H1 (cell line): Measurements from ENCODE around the gene ATP23. TPM values are rescaled to one million over a fixed set of nuclear protein-coding genes. Genes with fewer than 3 reads are reported as not detected.

Source experiments
- CTCF ChIA-PET: fragments of 300-600 bp; sonication (Branson Sonifier 250); formaldehyde crosslinking; loops from one replicate; lab custom pipeline; 2021; ENCODE audit not compliant: partially characterized antibody; lab: Charles Lee
- POLR2A ChIA-PET: fragments of 300-600 bp; sonication (Branson Sonifier 250); formaldehyde crosslinking; loops from one replicate; lab custom pipeline; 2021; ENCODE audit warnings: inconsistent platforms; ENCODE audit not compliant: partially characterized antibody; lab: Charles Lee
- DNase-seq, 2 experiments: peaks; one replicate each; pipeline versions ENCODE4 v3.0.0 to v3.0.0-alpha.2; 2010 to 2022; ENCODE audit warnings: low spot score in 2 of 2, low read depth in 1 of 2, mixed read lengths in 1 of 2
- FAIRE-seq: peaks from 2 replicates; lab custom pipeline; 2011; peaks lifted over from hg19 to GRCh38; lab: Jason Lieb, UNC
- H2AFZ ChIP-seq: 2 replicates; pipeline ENCODE4 v1.8.1; 2012; ENCODE audit warnings: low read length, inconsistent platforms
- H2AK5ac ChIP-seq: 2 replicates; pipeline ENCODE4 v1.6.1; 2013; ENCODE audit warnings: low read depth, low read length
- H2BK120ac ChIP-seq: replicated peaks from 2 replicates; pipeline ENCODE3; 2013; ENCODE audit warnings: low read depth, low read length, inconsistent platforms
- H2BK12ac ChIP-seq: 2 replicates; pipeline ENCODE4 v1.6.1; 2013; ENCODE audit warnings: low read depth, low read length
- H2BK15ac ChIP-seq: 2 replicates; pipeline ENCODE4 v1.6.1; 2013; ENCODE audit warnings: low read length
- H2BK20ac ChIP-seq: 2 replicates; pipeline ENCODE4 v1.6.1; 2013; ENCODE audit warnings: low read length
- H2BK5ac ChIP-seq: 2 replicates; pipeline ENCODE4 v1.6.1; 2013; ENCODE audit warnings: low read depth, low read length
- H3K14ac ChIP-seq: 2 replicates; pipeline ENCODE4 v1.6.1; 2013; ENCODE audit warnings: inconsistent platforms; ENCODE audit not compliant: insufficient read length
- H3K18ac ChIP-seq: 2 replicates; pipeline ENCODE4 v1.6.1; 2013; ENCODE audit warnings: low read length; ENCODE audit errors: extremely low read depth
- H3K23ac ChIP-seq: 2 replicates; pipeline ENCODE4 v1.6.1; 2013; ENCODE audit warnings: inconsistent platforms; ENCODE audit not compliant: insufficient read length
- H3K23me2 ChIP-seq: 2 replicates; pipeline ENCODE4 v1.6.1; 2013; ENCODE audit warnings: low read depth, low read length
- H3K27ac ChIP-seq: 2 replicates; pipeline ENCODE4 v1.6.1; 2011; ENCODE audit warnings: low read depth, low read length, inconsistent platforms
- H3K27me3 ChIP-seq, 4 experiments: replicated peaks in 1 of 4; 1 replicate in 1 of 4; 2 replicates in 3 of 4; pipeline versions ENCODE4 v1.6.1 to v1.8.1; 2011 to 2013; ENCODE audit warnings: low read length in 3 of 4, mild to moderate bottlenecking in 3 of 4, inconsistent platforms in 2 of 4, mixed read lengths in 2 of 4, moderate library complexity in 1 of 4; ENCODE audit not compliant: control insufficient read depth in 3 of 4, insufficient read depth in 3 of 4; ENCODE audit errors: extremely low read depth in 1 of 4
- H3K36me3 ChIP-seq, 4 experiments: 2 replicates each; pipeline versions ENCODE4 v1.6.1 to v1.8.1; 2011 to 2013; ENCODE audit warnings: mild to moderate bottlenecking in 4 of 4, low read length in 3 of 4, moderate library complexity in 2 of 4, control low read depth in 1 of 4, inconsistent platforms in 1 of 4; ENCODE audit not compliant: insufficient read depth in 4 of 4, control insufficient read depth in 2 of 4
- H3K4ac ChIP-seq: replicated peaks from 2 replicates; pipeline ENCODE3; 2013; ENCODE audit warnings: low read length, low read depth, mixed read lengths, inconsistent platforms; ENCODE audit not compliant: insufficient read length
- H3K4me1 ChIP-seq, 4 experiments: replicated peaks in 1 of 4; 1 replicate in 1 of 4; 2 replicates in 3 of 4; pipeline versions ENCODE4 v1.6.1 to v1.8.1; 2011 to 2013; ENCODE audit warnings: low read length in 3 of 4, inconsistent platforms in 2 of 4, mixed read lengths in 1 of 4; ENCODE audit not compliant: insufficient read depth in 4 of 4, control insufficient read depth in 3 of 4
- H3K4me2 ChIP-seq, 2 experiments: 2 replicates each; pipeline versions ENCODE4 v1.6.1 to v1.8.1; 2011 to 2013; ENCODE audit warnings: low read depth in 2 of 2, low read length in 2 of 2, control low read depth in 1 of 2, inconsistent platforms in 1 of 2, mild to moderate bottlenecking in 1 of 2; ENCODE audit not compliant: insufficient read depth in 1 of 2
- H3K4me3 ChIP-seq, 4 experiments: fragments of 200-600, 300-600 bp in 1 of 4; sonication (generic), shearing (Covaris generic), sonication (Bioruptor Twin) in 1 of 4; 2 replicates each; pipeline versions ENCODE4 v1.5.1 to v1.8.1; 2011 to 2016; ENCODE audit warnings: low read length in 4 of 4, low read depth in 3 of 4, control low read depth in 2 of 4, inconsistent platforms in 2 of 4, mild to moderate bottlenecking in 2 of 4, mixed read lengths in 1 of 4, moderate library complexity in 1 of 4; ENCODE audit not compliant: insufficient read depth in 2 of 4; ENCODE audit errors: extremely low read depth in 1 of 4
- H3K56ac ChIP-seq: replicated peaks from 2 replicates; pipeline ENCODE3; 2013; ENCODE audit warnings: low read depth, mild to moderate bottlenecking, mixed read lengths, low read length, inconsistent platforms; ENCODE audit not compliant: insufficient read length
- H3K79me1 ChIP-seq: 2 replicates; pipeline ENCODE4 v1.6.1; 2013; ENCODE audit warnings: low read depth, low read length, control low read depth
- H3K79me2 ChIP-seq, 2 experiments: 2 replicates each; pipeline versions ENCODE4 v1.6.1 to v1.8.1; 2012 to 2013; ENCODE audit warnings: low read length in 2 of 2, mild to moderate bottlenecking in 2 of 2, inconsistent platforms in 1 of 2; ENCODE audit not compliant: insufficient read depth in 2 of 2, control insufficient read depth in 1 of 2
- H3K9ac ChIP-seq, 4 experiments: replicated peaks in 1 of 4; 1 replicate in 1 of 4; 2 replicates in 3 of 4; pipeline versions ENCODE4 v1.6.1 to v1.8.1; 2011 to 2013; ENCODE audit warnings: low read depth in 3 of 4, low read length in 3 of 4, control low read depth in 2 of 4, mild to moderate bottlenecking in 2 of 4, moderate library complexity in 2 of 4, inconsistent platforms in 1 of 4; ENCODE audit errors: extremely low read depth in 1 of 4
- H3K9me3 ChIP-seq, 2 experiments: 2 replicates each; pipeline versions ENCODE4 v1.6.1 to v1.8.1; 2012 to 2013; ENCODE audit warnings: mild to moderate bottlenecking in 2 of 2, moderate library complexity in 2 of 2, control low read depth in 1 of 2, inconsistent platforms in 1 of 2, low read depth in 1 of 2, low read length in 1 of 2, mixed read lengths in 1 of 2; ENCODE audit not compliant: insufficient read depth in 2 of 2
- H4K20me1 ChIP-seq, 2 experiments: replicated peaks in 1 of 2; 2 replicates each; pipeline versions ENCODE3 to v1.8.1; 2011 to 2013; ENCODE audit warnings: inconsistent platforms in 2 of 2, low read length in 2 of 2, mild to moderate bottlenecking in 1 of 2; ENCODE audit not compliant: insufficient read depth in 2 of 2, control insufficient read depth in 1 of 2
- H4K5ac ChIP-seq: 2 replicates; pipeline ENCODE4 v1.6.1; 2013; ENCODE audit warnings: low read length, low read depth, mixed read lengths, inconsistent platforms; ENCODE audit not compliant: insufficient read length
- H4K8ac ChIP-seq: 2 replicates; pipeline ENCODE4 v1.8.0; 2013; ENCODE audit warnings: mild to moderate bottlenecking, moderate library complexity, low read length, inconsistent platforms; ENCODE audit not compliant: insufficient read depth; ENCODE audit errors: extremely low read depth
- H4K91ac ChIP-seq: replicated peaks from 2 replicates; pipeline ENCODE3; 2013; ENCODE audit warnings: low read length, mixed read lengths, inconsistent platforms; ENCODE audit not compliant: insufficient read length
- EGR1 ChIP-seq: IDR thresholded peaks from 2 replicates; pipeline ENCODE4 v1.6.1; 2011; ENCODE audit warnings: low read depth, low read length, borderline replicate concordance
- EZH2 ChIP-seq: fragments of 200-600 bp; sonication (generic); IDR thresholded peaks from 2 replicates; pipeline ENCODE4 v1.7.1; 2012; ENCODE audit warnings: low read depth, mild to moderate bottlenecking, moderate library complexity, low read length, inconsistent platforms; ENCODE audit not compliant: severe bottlenecking
- HDAC6 ChIP-seq: IDR thresholded peaks from one replicate; pipeline ENCODE4 v1.7.1; 2012; ENCODE audit warnings: low read depth, mild to moderate bottlenecking, inconsistent platforms, low read length, moderate library complexity
- RFX5 ChIP-seq: IDR thresholded peaks from 2 replicates; pipeline ENCODE4 v1.6.1; 2011; ENCODE audit warnings: low read depth, low read length, improper control_type of control experiment, borderline replicate concordance
- SRF ChIP-seq: IDR thresholded peaks from 2 replicates; pipeline ENCODE4 v1.6.1; 2011; ENCODE audit warnings: mild to moderate bottlenecking, low read depth, low read length, moderate library complexity
- TBP ChIP-seq: IDR thresholded peaks from 2 replicates; pipeline ENCODE4 v1.6.1; 2011; ENCODE audit warnings: low read depth, low read length, improper control_type of control experiment
- WGBS, 2 experiments: shearing (Covaris generic) in 1 of 2; methylation state at CpG; one replicate each; pipeline versions ENCODE4 v1.1.6 to v1.1.7; 2013 to 2015; ENCODE audit warnings: low lambda C conversion rate in 2 of 2, mixed read lengths in 2 of 2, inconsistent platforms in 1 of 2, low coverage in 1 of 2, missing lambda C conversion rate in 1 of 2; ENCODE audit not compliant: insufficient replicate concordance in 2 of 2, insufficient coverage in 1 of 2, insufficient read length in 1 of 2; ENCODE audit errors: extremely low coverage in 1 of 2, missing lambda C conversion rate in 1 of 2; 5-methylcytosine and 5-hydroxymethylcytosine counted together
- polyA plus RNA-seq, 7 experiments: library from polyadenylated mRNA; depleted of rRNA in 3 of 7; stranded (reverse) in 5 of 7; unstranded in 2 of 7; fragments of >200 nt in 5 of 7; fragments of 200-250 nt in 2 of 7; gene quantifications; 1 replicate in 5 of 7; 2 replicates in 1 of 7; 4 replicates in 1 of 7; pipeline versions ENCODE4 v1.2.1 to v1.2.3, GENCODE V29; 2011 to 2013; ENCODE audit warnings: missing spikeins in 2 of 7, mixed read lengths in 2 of 7
- total RNA-seq: library from RNA; stranded (reverse); fragmentation: NEBNext Ultra II Directional; extraction: Animal tissue kit (Norgen Biotek cat#: 25700); gene quantifications from 2 replicates; pipeline ENCODE4 v1.2.1, GENCODE V29; 2021
- TF ChIP-seq, protein P1 (sequence below): IDR thresholded peaks from 2 replicates; pipeline ENCODE4 v1.6.1; 2012; ENCODE audit warnings: low read length, inconsistent platforms

Gene ATP23
- total and polyA plus RNA-seq, 2 of the 8 experiments (the other 6 are each of a cell fraction or from before 2014, with no cell fraction given): 10.2 to 13.5 TPM

DNA sequence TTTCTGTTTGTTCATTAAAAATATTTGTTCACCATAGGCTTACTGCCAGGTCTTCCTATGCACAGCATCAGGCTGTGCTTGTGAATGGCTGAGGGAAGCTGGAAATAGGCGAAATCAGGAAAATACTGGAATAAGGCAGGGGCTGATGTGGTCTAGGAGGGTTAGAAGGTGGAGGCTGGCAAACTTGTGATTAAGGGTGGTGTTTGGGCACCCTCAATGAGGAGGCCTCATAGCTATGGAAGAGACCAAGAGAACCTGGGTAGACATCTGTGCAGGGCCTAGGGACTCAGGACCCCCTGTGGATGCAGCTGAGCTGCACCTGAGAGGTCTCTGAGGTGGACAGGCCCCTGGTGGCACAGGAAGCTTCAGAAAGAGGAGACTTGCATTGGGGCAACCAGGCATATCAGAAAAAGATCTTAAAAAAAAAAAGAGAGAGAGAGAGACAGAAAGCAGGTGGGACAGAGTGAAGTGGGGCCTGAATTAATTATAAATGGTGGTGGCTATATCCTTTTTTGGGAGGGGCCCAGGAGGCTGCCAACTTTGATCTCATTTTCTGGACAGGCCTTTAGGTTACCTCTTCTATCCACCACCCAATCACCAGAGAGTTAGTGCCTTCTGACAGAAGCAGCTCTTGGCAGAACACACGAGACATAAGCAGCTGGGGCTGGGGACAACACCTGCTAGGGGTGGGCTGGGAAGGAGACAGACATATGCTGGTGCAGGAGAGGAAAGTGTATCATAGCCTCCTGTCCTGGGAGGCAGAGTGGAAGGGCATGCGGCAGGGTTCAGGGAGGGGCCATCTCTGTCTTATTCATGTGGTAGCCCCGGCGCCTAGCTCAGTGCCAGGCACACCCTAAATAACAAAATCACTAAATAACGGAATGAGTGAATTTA, 46.7 kb upstream of the ATP23 start:
- Histone ChIP-seq H2AK5ac (peak overlapping the region; percentile 88; the same call in 1 of the 2 replicates), H3K79me2 (no peaks in the 10 kb centered on the region), H2BK5ac (no peak overlapping the region), H3K14ac (no peak overlapping the region), H3K27ac (no peak overlapping the region), H2BK12ac (no peak overlapping the region), H2AFZ (no peak overlapping the region; the same call in 1 of the 2 replicates), H3K23me2 (peaks cover 4% of the 10 kb centered on the region; the same call in 1 of the 2 replicates), H3K18ac (no peak overlapping the region), H3K4ac (no peak overlapping the region), H3K56ac (no peak overlapping the region), H3K23ac (no peak overlapping the region), H4K8ac (no peak overlapping the region), H3K27me3 (peaks cover 0 to 10% (median 8%) of the 10 kb centered on the region in 4 experiments; a peak in 4 of 7 replicates), H2BK120ac (no peak overlapping the region), H3K4me1 (peaks cover 12 to 29% (median 19%) of the 10 kb centered on the region in 4 experiments), H3K36me3 (no peaks in the 10 kb centered on the region), H2BK20ac (no peak overlapping the region), H4K91ac (no peak overlapping the region), H3K4me3 (peak overlapping the region in 1 of 4 experiments; percentile 11; a peak in 1 of 8 replicates), H4K5ac (no peak overlapping the region), H2BK15ac (peak overlapping the region; percentile 61; the same call in 1 of the 2 replicates), H3K79me1 (no peaks in the 10 kb centered on the region), H3K9ac (peak overlapping the region in 1 of 4 experiments; percentile 32; a peak in 1 of 7 replicates), H3K4me2 (peak overlapping the region in 1 of 2 experiments; percentile 60; a peak in 2 of 4 replicates), H4K20me1 (no peaks in the 10 kb centered on the region), H3K9me3 (no peaks in the 10 kb centered on the region)
- WGBS, 2 experiments: 88% methylated on average over 6 of the region's 6 CpGs; no CpG with 5 or more reads in 1 of the 2 experiments
- DNase-seq (no peak), FAIRE-seq (no peak)
- ChIA-PET CTCF (interaction anchor here (0.9 to 8.7 kb wide), 21 partner anchors 11 to 129 kb away, joined by 3 to 119 read pairs (median 5); partner anchors contain the start of genes AVIL and CTDSP2), POLR2A (interaction anchor here (1.1 to 8.6 kb wide), 7 partner anchors 7 to 145 kb away, joined by 3 to 181 read pairs (median 10); partner anchors contain the start of genes CTDSP2, EEF1AKMT3 and METTL1)
- TF ChIP-seq SRF (no peak), TBP (no peak), EZH2 (no peak), HDAC6 (no peak), EGR1 (no peak), RFX5 (no peak)
- TF ChIP-seq, protein P1, sequence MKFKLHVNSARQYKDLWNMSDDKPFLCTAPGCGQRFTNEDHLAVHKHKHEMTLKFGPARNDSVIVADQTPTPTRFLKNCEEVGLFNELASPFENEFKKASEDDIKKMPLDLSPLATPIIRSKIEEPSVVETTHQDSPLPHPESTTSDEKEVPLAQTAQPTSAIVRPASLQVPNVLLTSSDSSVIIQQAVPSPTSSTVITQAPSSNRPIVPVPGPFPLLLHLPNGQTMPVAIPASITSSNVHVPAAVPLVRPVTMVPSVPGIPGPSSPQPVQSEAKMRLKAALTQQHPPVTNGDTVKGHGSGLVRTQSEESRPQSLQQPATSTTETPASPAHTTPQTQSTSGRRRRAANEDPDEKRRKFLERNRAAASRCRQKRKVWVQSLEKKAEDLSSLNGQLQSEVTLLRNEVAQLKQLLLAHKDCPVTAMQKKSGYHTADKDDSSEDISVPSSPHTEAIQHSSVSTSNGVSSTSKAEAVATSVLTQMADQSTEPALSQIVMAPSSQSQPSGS: no peak
